ENCODE data around the gene ATP11C.

DNA sequence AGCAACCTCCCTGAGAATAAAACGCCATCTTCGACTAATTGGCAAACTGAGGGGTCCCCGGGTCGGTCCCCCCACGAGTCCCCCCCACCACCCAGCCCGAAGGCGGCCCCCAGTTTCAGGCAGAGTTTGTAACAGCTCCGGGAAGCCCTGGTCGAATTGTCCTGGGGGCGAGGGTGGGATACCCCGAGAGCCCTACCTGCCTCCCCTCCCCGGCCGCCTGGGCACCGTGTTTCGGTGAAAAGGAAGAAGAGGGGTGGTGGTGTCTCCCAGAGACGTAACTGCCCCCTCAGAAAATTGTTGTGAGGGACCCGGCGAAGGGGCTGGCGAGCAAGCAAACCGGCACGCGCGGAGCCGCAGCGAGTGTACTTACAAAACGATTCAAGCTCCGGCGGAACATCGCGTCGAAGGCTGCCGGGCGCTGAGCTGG lies 1.2 kb downstream of the ATP11C start:
- TF ChIP-seq ZFPM2 (CRISPR knock-in tag; IDR thresholded peaks at IDR 0.05) = no peak
- no peak for TF ChIP-seq ESRRA (IDR thresholded peaks at IDR 0.05; ENCODE audit: borderline replicate concordance, low read depth)
- TF ChIP-seq SRF (CRISPR knock-in tag; IDR thresholded peaks at IDR 0.05) = no peak
- no peak for TF ChIP-seq ZNF780A (CRISPR knock-in tag; IDR thresholded peaks at IDR 0.05)
- no peak for TF ChIP-seq POLR2AphosphoS5 (IDR thresholded peaks at IDR 0.05; ENCODE audit: control insufficient read depth, insufficient read depth, low read depth, low read length)
- no peak for TF ChIP-seq MEIS2 (IDR thresholded peaks at IDR 0.05; ENCODE audit: partially characterized antibody)

Measured in K562 (cell line).